ENCODE data around the gene PCDHGA12.

The PCDHGA12 gene

GRCh38 chr5:141439411-141440141 lies 9.3 kb downstream of the PCDHGA12 start:
- DNase-seq (ENCODE audit: low read depth): no peak

DNA sequence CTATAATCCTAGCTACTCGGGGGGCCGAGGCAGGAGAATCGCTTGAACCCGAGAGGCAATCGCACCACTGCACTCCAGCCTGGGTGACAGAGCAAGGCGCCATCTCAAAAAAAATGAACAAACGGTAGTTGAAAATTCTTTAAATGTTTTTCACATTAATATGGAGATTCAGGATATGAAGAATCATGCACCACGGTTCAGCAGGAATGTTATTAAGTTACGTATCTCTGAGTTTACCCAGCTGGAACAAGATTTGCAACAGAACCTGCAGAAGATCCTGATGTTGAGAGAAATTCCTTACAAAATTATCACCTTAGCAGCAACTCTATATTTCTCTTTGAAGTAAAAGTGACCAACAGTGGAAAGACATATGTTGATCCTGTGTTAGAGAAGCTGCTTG lies 10.0 kb downstream of the PCDHGA12 start:
- DNase-seq (ENCODE audit: low read depth): no peak

DNA sequence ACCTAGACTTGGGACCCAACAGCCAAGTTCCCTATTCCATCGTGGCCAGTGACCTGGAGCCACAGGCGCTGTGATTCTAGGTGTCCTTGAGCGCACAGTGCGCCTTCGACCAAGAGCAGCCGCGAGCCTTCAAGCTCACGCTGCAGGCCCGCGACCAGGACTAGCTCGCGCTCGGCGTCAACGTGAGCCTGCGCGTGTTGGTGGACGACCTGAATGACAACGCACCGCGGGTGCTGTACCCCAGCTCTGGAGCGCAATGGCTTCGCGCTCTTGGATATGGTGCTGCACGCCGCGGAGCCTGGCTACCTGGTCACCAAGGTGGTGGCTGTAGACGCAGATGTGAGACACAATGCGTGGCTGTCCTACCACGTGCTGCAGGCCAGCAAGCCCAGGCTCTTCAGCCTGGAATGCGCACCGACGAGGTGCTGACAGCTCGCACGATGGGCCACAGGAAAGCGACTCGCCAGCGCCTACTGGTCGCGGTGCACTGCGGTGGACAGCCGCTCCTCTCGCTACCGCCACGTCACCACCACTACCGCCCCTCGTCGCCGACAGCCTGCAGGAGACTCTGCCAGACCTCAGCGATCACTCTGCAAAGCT lies 11.4 kb downstream of the PCDHGA12 start:
- DNase-seq (ENCODE audit: low read depth): no peak

GRCh38 chr5:141465351-141465750 lies 35.0 kb downstream of the PCDHGA12 start:
- DNase-seq (ENCODE audit: low read depth): peak; percentile 61

DNA sequence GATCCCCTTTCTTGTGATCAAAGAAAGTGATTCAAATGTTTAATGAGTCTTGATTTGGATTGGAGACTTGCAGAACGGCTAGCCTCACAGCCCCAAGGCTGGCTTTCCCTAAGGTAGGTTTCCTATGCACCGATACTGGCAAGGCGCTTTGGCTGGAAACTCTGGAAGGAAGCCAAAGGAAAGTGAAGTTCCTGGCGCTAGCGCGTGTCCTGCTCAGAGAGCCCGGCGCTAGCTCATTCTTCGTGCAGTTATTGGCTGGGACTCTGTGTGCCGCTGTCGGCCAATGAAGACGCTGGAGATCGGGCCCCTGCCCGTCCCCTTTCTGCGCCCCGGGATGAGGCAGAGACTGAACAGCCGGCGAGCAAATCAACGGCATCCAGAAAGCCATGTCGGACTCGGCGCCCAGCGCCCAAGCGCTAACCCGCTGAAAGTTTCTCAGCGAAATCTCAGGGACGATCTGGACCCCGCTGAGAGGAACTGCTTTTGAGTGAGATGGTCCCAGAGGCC lies 45.4 kb downstream of the PCDHGA12 start, which contains the start of gene PCDHGC3:
TSS of gene PCDHGC3 (plus strand) at position 342 of the 507 bp plus-strand sequence. CDS start at position 493, 151 bp downstream.
- DNase-seq (ENCODE audit: low read depth): peak; percentile 91

GRCh38 chr5:141476132-141476911 lies 46.0 kb downstream of the PCDHGA12 start:
- DNase-seq (ENCODE audit: low read depth): peak; percentile 73

DNA sequence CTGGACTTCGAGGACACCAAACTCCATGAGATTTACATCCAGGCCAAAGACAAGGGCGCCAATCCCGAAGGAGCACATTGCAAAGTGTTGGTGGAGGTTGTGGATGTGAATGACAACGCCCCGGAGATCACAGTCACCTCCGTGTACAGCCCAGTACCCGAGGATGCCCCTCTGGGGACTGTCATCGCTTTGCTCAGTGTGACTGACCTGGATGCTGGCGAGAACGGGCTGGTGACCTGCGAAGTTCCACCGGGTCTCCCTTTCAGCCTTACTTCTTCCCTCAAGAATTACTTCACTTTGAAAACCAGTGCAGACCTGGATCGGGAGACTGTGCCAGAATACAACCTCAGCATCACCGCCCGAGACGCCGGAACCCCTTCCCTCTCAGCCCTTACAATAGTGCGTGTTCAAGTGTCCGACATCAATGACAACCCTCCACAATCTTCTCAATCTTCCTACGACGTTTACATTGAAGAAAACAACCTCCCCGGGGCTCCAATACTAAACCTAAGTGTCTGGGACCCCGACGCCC lies 46.8 kb downstream of the PCDHGA12 start:
- no peak for DNase-seq (ENCODE audit: low read depth)

- DNase-seq (ENCODE audit: low read depth): no peak
Measured at GRCh38 chr5:141477815-141478214, 47.5 kb downstream of the PCDHGA12 start.

DNA sequence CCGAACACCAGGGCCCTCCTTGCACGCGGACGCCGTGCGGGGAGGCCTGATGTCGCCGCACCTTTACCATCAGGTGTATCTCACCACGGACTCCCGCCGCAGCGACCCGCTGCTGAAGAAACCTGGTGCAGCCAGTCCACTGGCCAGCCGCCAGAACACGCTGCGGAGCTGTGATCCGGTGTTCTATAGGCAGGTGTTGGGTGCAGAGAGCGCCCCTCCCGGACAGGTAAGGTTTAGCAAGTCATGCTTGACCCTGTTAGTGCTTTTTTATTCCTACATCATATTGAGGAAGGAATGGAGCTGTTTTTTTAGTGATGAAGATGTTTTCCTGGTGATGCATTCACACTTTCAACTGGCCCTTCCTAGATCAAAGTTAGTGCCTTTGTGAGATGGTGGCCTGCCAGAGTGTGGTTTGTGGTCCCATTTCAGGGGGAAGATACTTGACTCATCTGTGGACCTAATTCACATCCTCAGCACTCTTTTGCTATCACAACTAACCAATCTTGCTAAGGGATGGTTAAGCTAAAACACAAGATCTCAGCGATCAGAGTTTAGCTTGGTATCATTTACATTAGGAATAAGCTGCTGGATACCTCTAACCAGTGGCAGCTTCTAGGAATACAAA lies 48.1 kb downstream of the PCDHGA12 start:
- DNase-seq (ENCODE audit: low read depth): no peak

GRCh38 chr5:141479776-141480175 lies 49.5 kb downstream of the PCDHGA12 start:
- DNase-seq (ENCODE audit: low read depth): peak; percentile 31
